GM18873 (cell line): ENCODE data around the gene KRTAP5-9.
"Not testable (repeated sequence)": the region's sequence is repeated elsewhere in the genome, so short reads cannot be mapped to it uniquely, and the experiment has no call there.

Experiments used
- ATAC-seq: cut with Tn5 transposase; IDR thresholded peaks from one replicate; pipeline ENCODE4 v1.9.1; 2021; ENCODE audit warnings: mild to moderate bottlenecking, moderate library complexity, moderate number of reproducible peaks; ENCODE audit not compliant: unreplicated experiment, low FRiP score

Gene KRTAP5-9

GRCh38 chr11:71532036-71532610, 16.1 kb upstream of the KRTAP5-9 start:
- ATAC-seq: no peak

DNA sequence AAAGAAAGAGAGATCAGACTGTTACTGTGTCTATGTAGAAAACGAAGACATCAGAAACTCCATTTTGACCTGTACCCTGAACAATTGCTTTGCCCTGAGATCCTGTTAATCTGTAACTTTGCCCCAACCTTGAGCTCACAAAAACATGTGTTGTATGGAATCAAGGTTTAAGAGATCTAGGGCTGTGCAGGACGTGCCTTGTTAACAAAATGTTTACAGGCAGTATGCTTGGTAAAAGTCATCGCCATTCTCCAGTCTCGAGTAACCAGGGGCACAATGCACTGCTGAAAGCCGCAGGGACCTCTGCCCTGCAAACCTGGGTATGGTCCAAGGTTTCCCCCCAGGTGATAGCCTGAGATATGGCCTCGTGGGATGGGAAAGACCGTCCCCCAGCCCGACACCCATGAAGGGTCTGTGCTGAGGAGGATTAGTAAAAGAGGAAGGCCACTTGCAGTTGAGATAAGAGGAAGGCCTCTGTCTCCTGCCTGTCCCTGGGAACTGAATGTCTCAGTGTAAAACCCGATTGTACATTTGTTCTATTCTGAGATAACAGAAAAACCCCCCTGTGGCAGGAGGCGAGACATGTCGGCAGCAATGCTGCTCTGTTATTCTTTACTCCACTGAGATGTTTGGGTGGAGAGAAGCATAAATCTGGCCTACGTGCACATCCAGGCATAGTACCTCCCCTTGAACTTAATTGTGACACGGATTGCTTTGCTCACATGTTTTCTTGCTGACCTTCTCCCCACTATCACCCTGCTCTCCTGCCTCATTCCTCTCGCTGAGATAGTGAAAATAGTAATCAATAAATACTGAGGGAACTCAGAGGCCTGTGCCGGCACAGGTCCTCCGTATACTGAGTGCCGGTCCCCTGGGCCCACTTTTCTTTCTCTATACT, 13.3 kb upstream of the KRTAP5-9 start:
- not testable (repeated sequence) for ATAC-seq

DNA sequence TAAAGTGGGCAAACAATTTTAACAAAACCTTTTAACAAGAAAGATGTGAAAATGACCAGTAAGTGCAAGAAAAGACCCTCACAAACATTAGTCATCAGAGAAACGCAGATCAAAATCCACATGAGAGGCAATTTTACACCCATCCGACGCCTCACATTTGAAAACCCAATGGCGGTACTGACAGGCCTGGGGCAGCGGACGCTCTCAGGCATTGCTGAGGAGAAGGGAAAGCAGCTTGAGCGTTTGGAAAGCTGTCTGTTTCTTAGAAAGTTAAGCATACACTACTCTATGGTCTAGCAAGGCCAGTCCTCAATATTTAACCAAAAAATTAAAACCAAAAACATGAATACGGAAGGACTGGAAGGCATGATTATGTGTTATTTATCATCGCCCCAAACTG, 12.4 kb upstream of the KRTAP5-9 start:
- no peak for ATAC-seq

- no peak for ATAC-seq
Measured at GRCh38 chr11:71537537-71537936, 10.7 kb upstream of the KRTAP5-9 start.

DNA sequence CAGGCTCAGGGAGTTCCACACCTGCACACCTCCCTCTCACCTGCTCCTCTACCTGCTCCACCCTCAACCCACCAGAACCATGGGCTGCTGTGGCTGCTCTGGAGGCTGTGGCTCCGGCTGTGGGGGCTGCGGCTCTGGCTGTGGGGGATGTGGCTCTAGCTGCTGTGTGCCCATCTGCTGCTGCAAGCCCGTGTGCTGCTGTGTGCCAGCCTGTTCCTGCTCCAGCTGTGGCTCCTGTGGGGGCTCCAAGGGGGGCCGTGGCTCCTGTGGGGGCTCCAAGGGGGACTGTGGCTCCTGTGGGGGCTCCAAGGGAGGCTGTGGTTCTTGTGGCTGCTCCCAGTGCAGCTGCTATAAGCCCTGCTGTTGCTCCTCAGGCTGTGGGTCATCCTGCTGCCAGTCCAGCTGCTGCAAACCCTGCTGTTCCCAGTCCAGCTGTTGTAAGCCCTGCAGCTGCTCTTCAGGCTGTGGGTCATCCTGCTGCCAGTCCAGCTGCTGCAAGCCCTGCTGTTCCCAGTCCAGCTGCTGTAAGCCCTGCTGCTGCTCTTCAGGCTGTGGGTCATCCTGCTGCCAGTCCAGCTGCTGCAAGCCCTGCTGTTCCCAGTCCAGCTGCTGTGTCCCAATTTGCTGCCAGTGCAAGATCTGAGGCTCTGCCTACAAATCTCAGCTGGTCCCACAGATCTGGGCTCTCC, 10.1 kb upstream of the KRTAP5-9 start, which contains the start of gene KRTAP5-8:
TSS of gene KRTAP5-8 (plus strand) at position 49 of the 689 bp plus-strand sequence. CDS start at position 80, 31 bp downstream.
- ATAC-seq: not testable (repeated sequence)

- ATAC-seq: no peak
Measured at GRCh38 chr11:71538666-71538990, 9.6 kb upstream of the KRTAP5-9 start.

DNA sequence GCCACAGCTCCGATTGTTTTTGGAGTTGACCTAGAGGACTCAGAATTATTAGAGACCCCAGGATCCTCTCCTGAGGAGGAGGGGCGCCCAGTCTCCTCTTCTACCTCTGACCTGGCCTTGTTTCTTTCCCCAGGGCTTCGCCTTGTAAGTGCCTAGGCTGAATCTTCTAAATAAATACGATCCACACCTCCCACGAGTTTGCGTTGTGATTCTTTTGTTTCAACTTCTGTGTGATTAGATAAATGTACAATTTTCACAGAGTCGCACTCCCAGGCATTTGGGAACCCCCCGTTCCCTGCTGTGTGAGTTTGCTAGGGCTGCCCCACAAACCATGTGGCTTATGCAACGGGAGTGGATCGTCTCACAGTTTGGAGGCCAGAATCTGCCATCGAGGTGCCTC, 9.2 kb upstream of the KRTAP5-9 start:
- no peak for ATAC-seq

GRCh38 chr11:71539971-71540370, 8.2 kb upstream of the KRTAP5-9 start:
- not testable (repeated sequence) for ATAC-seq

GRCh38 chr11:71540521-71541304, 7.5 kb upstream of the KRTAP5-9 start:
- not testable (repeated sequence) for ATAC-seq

- ATAC-seq: no peak
Measured at GRCh38 chr11:71542382-71542781, 5.8 kb upstream of the KRTAP5-9 start.

- no peak for ATAC-seq
Measured at GRCh38 chr11:71542879-71543777, 5.1 kb upstream of the KRTAP5-9 start.

- ATAC-seq: no peak
Measured at GRCh38 chr11:71543866-71544265, 4.4 kb upstream of the KRTAP5-9 start.

GRCh38 chr11:71544525-71545214, 3.5 kb upstream of the KRTAP5-9 start:
- ATAC-seq: no peak

DNA sequence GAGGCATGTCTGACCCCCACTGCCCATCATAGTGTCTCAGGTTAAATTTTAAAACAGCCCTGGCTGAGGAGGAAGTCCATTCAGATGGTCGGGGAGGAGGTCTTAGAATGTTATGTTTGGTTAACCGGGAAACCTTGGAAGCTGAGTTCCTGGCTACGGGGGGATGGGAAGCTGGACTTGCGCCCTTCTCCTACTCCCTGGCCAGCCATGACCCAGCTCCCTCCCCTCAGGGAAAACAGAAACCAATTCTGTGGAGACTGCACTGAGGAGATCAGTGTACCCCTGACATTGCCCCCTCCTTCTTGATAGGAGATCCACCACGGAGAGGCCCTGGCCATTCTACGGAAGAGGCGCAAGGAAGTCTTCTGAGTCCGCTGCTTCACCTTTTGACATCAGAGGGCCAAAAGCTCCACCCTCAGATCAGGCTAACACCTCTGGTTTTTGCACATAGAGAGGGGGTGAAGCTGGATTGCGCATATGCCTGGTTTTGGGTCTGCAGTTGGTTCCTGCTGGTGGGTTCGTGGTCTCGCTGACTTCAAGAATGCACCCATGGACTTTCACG, 2.7 kb upstream of the KRTAP5-9 start:
- no peak for ATAC-seq

GRCh38 chr11:71548716-71549151, 514 bp downstream of the KRTAP5-9 start:
- ATAC-seq: no peak

DNA sequence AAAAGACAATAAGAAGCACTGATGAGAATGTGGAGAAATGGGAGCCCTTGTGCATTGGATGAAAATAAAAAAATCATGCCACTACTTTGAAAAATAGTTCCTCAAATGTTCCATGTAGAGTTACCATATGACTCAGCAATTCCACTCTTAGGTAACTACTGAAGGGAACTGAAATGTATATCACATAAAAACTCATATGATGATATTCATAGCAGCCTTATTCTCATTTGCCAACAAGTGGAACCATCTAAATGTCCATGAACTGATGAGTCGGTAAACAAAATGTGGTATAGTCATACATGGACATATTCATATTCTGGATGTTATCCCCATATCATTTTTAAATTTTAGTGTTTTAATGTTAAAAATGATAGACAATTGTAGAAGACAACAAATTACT, 3.5 kb downstream of the KRTAP5-9 start:
- no peak for ATAC-seq

- no peak for ATAC-seq
Measured at GRCh38 chr11:71554996-71555395, 6.8 kb downstream of the KRTAP5-9 start.

GRCh38 chr11:71555508-71555907, 7.3 kb downstream of the KRTAP5-9 start:
- no peak for ATAC-seq

DNA sequence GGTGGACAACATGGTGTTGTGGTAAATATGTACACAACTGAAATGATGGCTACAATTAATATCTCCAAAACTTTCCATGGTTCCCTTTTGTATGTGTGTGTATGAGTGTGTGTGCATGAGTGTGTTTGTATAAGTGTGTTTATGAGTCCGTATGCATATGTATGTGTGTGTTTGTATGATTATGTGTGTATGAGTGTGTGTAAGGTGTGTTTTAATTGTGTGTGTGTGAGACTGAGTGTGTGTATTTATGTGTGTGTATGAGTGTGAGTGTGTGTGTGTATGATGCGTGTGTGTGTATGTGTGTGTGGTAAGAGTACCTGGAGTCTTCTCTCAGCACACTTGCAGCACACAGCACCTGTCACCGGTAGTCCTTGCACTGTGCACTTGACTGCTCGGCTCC, 7.8 kb downstream of the KRTAP5-9 start:
- ATAC-seq: no peak
